Ishikawa (cell line): ENCODE results near the gene KIAA1217.

ENCODE experiments used
- EP300 ChIP-seq: IDR thresholded peaks from 2 replicates; pipeline ENCODE4 v1.6.1; 2012; ENCODE audit warnings: borderline replicate concordance
- RAD21 ChIP-seq: IDR thresholded peaks from 2 replicates; pipeline ENCODE4 v1.6.1; 2012; ENCODE audit warnings: low read depth
- REST ChIP-seq: IDR thresholded peaks from 2 replicates; pipeline ENCODE4 v1.6.1; 2012; ENCODE audit warnings: low read depth, mild to moderate bottlenecking
- TAF1 ChIP-seq: IDR thresholded peaks from 2 replicates; pipeline ENCODE4 v1.6.1; 2012; ENCODE audit warnings: low read depth, mild to moderate bottlenecking
- TF ChIP-seq, protein P1 (sequence below): IDR thresholded peaks from 2 replicates; pipeline ENCODE4 v1.6.1; 2012

- no peak for TF ChIP-seq EP300
- no peak for TF ChIP-seq REST
- TF ChIP-seq TAF1: no peak
- TF ChIP-seq, protein P1, sequence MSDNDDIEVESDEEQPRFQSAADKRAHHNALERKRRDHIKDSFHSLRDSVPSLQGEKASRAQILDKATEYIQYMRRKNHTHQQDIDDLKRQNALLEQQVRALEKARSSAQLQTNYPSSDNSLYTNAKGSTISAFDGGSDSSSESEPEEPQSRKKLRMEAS: no peak
- TF ChIP-seq RAD21: no peak
These were observed 259.4 kb downstream of the KIAA1217 start for GRCh38 chr10:24468281-24468751.
